Measurements from ENCODE around the gene LRP1.
A peak's percentile ranks its signal among the peaks of the same experiment; 100 is the strongest.

LRP1 gene

GRCh38 chr12:57229046-57229633 lies 100.9 kb downstream of the LRP1 start:
- no peak for DNase-seq

- peak; percentile 82 for DNase-seq
Observed at GRCh38 chr12:57229634-57230380, 101.5 kb downstream of the LRP1 start, which contains the start of gene SHMT2. Gene SHMT2, plus strand, starts transcription at chr12:57229711. Its CDS starts 68 bp downstream, at chr12:57229779.

GRCh38 chr12:57230381-57231155 lies 102.3 kb downstream of the LRP1 start:
- DNase-seq: no peak

DNA sequence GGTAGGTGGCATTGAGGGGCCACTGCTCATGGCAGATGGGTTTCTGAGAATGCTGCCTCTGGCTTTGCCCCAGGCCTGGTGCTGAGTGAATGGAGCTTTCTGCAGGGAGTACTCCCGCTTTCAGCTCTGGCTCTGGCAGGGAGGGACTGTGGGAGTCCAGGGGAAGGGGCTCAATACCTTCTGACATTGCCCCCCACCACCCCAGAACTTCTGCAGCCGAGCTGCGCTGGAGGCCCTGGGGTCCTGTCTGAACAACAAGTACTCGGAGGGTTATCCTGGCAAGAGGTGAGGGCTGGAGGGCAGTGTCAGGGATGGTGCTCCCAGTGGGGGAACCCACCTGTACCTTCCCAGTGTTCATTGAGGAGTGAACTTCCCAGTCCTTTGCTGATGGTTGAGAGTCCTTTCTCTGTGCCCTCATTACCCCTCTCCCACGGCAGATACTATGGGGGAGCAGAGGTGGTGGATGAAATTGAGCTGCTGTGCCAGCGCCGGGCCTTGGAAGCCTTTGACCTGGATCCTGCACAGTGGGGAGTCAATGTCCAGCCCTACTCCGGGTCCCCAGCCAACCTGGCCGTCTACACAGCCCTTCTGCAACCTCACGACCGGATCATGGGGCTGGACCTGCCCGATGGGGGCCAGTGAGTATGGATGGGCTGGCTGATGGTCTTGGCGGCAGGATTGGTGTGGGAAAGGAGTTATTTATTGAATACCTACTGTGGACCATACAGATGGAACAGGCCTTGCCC lies 103.2 kb downstream of the LRP1 start:
- no peak for DNase-seq

- no peak for DNase-seq
Observed at GRCh38 chr12:57232156-57232756, 104.0 kb downstream of the LRP1 start.

GRCh38 chr12:57233357-57234232 lies 105.3 kb downstream of the LRP1 start:
- DNase-seq: no peak

- no peak for DNase-seq
Observed at GRCh38 chr12:57234233-57234570, 105.9 kb downstream of the LRP1 start.

- no peak for DNase-seq
Observed at GRCh38 chr12:57234571-57235016, 106.3 kb downstream of the LRP1 start.

GRCh38 chr12:57235017-57235727 lies 106.9 kb downstream of the LRP1 start:
- no peak for DNase-seq

DNA sequence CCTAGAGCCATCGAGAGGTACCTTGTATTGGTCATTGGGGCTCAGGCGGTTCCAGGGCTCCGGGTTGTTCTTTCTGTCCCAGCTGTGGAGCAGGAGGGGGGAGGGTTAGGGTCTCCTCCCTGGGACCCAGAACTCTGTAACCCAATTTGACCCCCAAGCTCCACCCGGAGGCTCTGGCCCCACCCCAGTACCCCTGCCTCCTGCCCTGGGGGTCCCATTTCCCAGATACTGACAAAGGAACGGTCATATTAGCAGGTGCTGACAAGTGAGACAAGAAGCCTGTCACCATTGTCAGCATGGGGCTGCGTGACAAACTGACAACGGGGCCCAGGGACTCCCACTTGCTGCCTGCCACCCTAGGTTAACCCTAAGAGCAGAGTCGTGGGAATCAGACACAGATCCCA lies 107.4 kb downstream of the LRP1 start:
- DNase-seq: no peak

- no peak for DNase-seq
Observed at GRCh38 chr12:57236201-57236924, 108.1 kb downstream of the LRP1 start.

GRCh38 chr12:57236925-57237595 lies 108.8 kb downstream of the LRP1 start:
- DNase-seq: no peak

DNA sequence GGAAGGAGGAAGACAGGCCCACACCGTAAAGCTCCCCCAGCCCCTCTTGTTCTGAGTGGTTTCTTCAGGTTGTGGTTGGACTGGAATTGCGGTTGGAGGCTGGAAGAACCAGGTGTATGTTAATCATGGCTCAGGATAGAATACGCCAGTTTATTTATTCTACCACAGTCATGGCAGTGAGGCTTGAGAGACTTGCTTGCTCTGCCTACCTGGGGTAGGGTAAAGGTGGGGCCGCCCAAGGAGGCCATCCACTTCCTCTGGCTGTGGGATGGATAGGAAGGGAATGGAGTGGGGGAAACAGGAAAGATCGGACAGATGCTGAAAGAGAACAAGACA lies 109.3 kb downstream of the LRP1 start:
- DNase-seq: no peak

DNA sequence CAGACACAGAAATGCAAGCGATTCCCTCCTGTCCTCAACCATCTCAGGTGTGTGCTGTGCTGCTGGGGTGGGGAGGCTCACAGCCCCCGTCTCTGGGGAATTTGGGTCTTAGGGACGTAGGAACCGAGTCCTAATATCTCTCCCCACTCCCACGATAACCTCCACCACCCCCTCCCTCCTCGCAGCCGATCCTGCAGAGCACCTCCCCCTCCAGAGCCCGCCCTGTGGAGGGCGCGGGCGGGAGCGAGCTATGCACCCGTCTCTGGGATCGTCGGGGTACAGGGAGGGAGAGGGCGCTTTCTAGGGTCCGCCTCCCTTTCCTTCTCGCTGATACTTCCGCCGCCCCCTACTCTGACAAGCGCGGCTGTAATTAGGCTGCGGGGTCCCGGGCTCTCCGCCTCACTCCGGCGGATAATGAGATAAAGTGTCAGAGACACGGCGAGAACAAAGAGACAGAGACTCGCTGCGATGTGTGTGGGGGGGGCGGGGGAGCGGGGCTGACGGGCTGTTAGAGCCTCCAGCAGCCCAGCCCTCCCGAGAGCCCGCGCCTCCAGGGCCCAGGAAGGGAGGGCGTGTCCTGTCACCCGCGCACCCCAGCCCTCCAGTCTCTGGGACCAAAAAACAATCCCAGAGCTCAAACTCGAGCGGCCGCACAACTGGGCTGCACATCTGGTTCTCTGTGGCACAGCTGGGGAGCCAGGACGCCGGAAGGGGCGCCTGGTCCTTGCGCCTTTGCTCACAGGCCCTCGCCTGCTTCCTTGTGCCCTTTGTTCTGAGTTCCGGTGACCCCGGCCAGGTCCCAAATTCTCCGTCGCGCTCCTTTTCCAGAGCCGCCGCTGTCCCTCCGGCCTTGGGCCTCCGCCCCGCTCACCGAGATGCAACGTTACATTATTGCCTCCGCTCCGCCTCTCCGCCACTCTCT lies 109.9 kb downstream of the LRP1 start:
- no peak for DNase-seq

DNA sequence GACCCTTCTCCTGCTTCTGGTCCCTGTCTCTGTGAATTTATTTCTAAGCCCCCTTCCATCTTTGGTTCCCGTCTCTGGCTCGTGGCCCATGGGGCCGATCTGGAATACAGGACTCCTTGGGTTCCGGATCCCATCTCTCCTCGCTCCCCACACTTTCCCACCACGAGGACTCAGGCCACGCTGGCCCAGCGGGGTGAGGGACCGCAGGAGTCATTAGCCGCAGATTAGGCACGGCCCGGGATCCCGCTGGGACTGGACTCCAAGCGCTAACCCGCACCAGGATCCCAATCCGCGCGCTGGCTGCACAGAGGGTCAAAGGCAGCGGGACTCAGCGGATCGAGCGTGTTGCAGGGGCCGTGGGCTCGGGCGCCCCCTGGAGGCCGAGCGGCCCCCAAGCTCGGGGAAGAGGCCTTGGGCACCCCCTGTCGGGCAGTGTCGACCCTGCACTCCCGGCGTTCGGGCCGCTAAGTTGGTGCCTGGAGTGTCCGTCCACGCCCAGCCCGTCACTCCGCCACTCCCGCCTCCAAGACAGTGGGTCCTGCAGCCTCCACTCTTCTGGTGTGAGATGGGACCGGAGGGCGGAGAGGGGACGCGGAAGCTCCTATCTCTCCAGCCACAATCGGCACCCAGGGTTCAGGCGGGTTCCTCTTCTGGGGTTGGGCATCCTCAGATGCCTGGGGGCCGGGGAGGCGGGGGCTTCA lies 110.7 kb downstream of the LRP1 start:
- DNase-seq: peak; percentile 82

DNA sequence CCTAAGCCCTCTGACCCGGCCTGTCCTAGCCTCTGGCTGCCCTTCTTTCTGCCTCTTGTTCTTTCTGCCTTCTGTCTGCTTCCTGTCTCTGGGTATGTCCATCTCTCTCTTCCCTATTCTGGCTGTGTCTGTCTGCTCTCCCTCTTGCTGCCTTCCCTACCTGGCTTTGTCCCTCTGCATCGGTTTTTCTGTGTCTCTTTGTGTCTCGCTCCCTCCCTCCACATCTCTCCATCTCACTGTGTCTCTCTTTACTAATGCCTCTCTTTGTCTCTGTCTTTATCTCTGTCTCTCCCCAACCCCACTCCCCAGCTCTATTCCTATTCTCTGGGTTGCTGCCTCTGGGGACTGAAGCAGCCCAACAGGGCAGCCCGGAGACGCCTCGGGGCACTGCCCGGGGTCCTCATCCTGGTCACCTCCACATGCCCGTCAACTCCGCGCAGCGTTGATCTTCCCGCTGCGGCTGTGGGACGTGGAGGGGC lies 111.3 kb downstream of the LRP1 start:
- no peak for DNase-seq

DNA sequence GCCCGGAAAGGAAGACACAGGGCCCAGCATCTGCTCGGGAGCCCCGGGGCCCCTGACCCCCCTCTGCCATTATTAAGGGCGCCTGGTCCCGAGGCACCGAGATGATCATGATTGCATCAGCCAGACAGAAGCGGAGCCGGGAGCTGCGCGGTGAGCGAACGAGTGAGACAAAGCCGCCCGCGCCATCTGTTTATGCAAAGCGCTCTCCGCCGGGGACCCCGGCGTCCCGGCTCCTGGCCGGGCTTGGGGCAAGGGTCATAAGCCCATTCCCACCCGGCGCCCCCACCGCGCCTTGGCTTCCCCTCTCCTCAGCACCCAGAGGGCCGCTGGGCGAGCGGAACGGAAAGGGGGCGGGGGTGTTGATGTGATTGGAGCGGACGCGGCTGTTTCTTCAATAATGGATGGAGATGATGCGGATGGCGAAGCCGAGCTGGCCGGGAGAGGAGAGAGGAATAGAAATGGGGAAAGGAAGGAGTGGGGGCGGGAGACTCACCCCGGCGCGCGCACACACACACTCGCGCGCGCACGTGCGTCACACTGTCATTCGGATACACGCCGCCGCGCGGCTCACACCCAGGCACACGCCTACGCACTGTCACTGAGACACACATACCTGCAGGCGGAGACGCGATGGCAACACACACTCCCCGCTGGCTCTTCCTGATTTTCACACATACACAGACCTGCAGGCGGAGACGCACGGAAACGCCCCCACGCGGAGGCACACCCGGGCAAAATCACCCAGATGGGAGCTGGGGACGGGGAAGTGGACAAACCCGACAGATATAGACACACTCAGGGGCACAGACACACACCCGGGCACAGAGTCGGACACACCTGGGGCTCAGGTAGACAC lies 112.0 kb downstream of the LRP1 start:
- DNase-seq: peak; percentile 64

All from activated effector memory CD4-positive, alpha-beta T cell treated with Interleukin-2 at 50 U/mL for 16 hours (primary cell).